B cell (primary cell): Measurements from ENCODE around the gene FGF5. TPM values are rescaled to one million over a fixed set of nuclear protein-coding genes. Genes with fewer than 3 reads are reported as not detected.

Experiments used
- ATAC-seq: fragments of 200-7000 bp; cut with Tn5 transposase; one replicate; pipeline ENCODE4 v1.10.0; 2021; ENCODE audit warnings: low read depth, mild to moderate bottlenecking, moderate number of reproducible peaks, moderate library complexity
- CTCF ChIA-PET: fragments of 350-600 bp; sonication (Branson Sonifier 250); formaldehyde crosslinking; loops from one replicate; lab custom pipeline; 2021; ENCODE audit warnings: antibody characterized with exemption, inconsistent platforms; lab: Charles Lee
- POLR2A ChIA-PET: fragments of 350-600 bp; sonication (Branson Sonifier 250); formaldehyde crosslinking; loops from one replicate; lab custom pipeline; 2021; ENCODE audit warnings: antibody characterized with exemption; lab: Charles Lee
- DNase-seq: peaks from one replicate; pipeline ENCODE4 v3.0.0; 2013
- H2AFZ ChIP-seq: 2 replicates; pipeline ENCODE4 v1.6.1; 2012; ENCODE audit warnings: mild to moderate bottlenecking, low read depth, low read length; ENCODE audit not compliant: insufficient read depth, poor library complexity, severe bottlenecking
- H3K27ac ChIP-seq, 2 donors: 1 replicate in 1 of 2; 2 replicates in 1 of 2; pipeline ENCODE4 v1.5.1; 2012 to 2013; ENCODE audit warnings: low read length in 2 of 2, mild to moderate bottlenecking in 2 of 2, moderate library complexity in 1 of 2
- H3K27me3 ChIP-seq, 4 experiments: fragments of 200-600 bp in 1 of 4; sonication (generic) in 1 of 4; replicated peaks in 1 of 4; 1 replicate in 2 of 4; 2 replicates in 2 of 4; pipeline versions ENCODE4 v1.6.1 to v1.7.0; 2013 to 2016; ENCODE audit warnings: low read length in 3 of 4, mild to moderate bottlenecking in 2 of 4, mixed read lengths in 1 of 4, moderate library complexity in 1 of 4; ENCODE audit not compliant: insufficient read depth in 4 of 4, control insufficient read depth in 3 of 4; ENCODE audit errors: control extremely low read depth in 1 of 4
- H3K36me3 ChIP-seq, 2 experiments: replicated peaks in 1 of 2; 1 replicate in 1 of 2; 2 replicates in 1 of 2; pipeline versions ENCODE4 v1.6.1 to v1.7.1; 2013; ENCODE audit warnings: low read length in 1 of 2; ENCODE audit not compliant: insufficient read depth in 2 of 2, control insufficient read depth in 1 of 2; ENCODE audit errors: control extremely low read depth in 1 of 2, extremely low read depth in 1 of 2
- H3K4me1 ChIP-seq, 2 donors: fragments of 200-600 bp in 1 of 2; sonication (generic) in 1 of 2; 1 replicate in 1 of 2; 2 replicates in 1 of 2; pipeline versions ENCODE4 v1.5.1 to v1.6.1; 2013 to 2017; ENCODE audit warnings: low read length in 2 of 2; ENCODE audit not compliant: control insufficient read depth in 2 of 2, insufficient read depth in 2 of 2
- H3K4me2 ChIP-seq: replicated peaks from 2 replicates; pipeline ENCODE3; 2012; ENCODE audit warnings: mild to moderate bottlenecking, low read depth, low read length; ENCODE audit not compliant: poor library complexity, severe bottlenecking
- H3K4me3 ChIP-seq, 5 experiments: fragments of 200-600 bp in 1 of 5; sonication (generic) in 1 of 5; 1 replicate in 3 of 5; 2 replicates in 2 of 5; pipeline versions ENCODE4 v1.5.1 to v1.7.0; 2011 to 2016; ENCODE audit warnings: low read length in 4 of 5, mild to moderate bottlenecking in 4 of 5, low read depth in 2 of 5, control low read depth in 1 of 5, moderate library complexity in 1 of 5; ENCODE audit not compliant: insufficient read depth in 1 of 5; ENCODE audit errors: control extremely low read depth in 1 of 5, extremely low read depth in 1 of 5
- H3K79me2 ChIP-seq: fragments of 200-600 bp; sonication (generic); one replicate; pipeline ENCODE4 v1.6.0; 2016; ENCODE audit warnings: low read length; ENCODE audit not compliant: control insufficient read depth, insufficient read depth
- H3K9ac ChIP-seq: fragments of 200-600 bp; sonication (generic); 2 replicates; pipeline ENCODE4 v1.6.1; 2017; ENCODE audit warnings: mild to moderate bottlenecking, low read length, moderate library complexity
- H3K9me3 ChIP-seq, 3 donors: one replicate each; pipeline versions ENCODE4 v1.6.1 to v1.7.1; 2013; ENCODE audit warnings: low read length in 2 of 3; ENCODE audit not compliant: control insufficient read depth in 2 of 3, insufficient read depth in 1 of 3; ENCODE audit errors: control extremely low read depth in 1 of 3
- H4K20me1 ChIP-seq: 2 replicates; pipeline ENCODE4 v1.6.0; 2012; ENCODE audit warnings: mild to moderate bottlenecking, low read length; ENCODE audit not compliant: insufficient read depth, control insufficient read depth, poor library complexity, severe bottlenecking
- H3K27ac Mint-ChIP-seq: one replicate; pipeline ENCODE4 v1.8.0; 2021; ENCODE audit warnings: mixed read lengths
- H3K27me3 Mint-ChIP-seq: one replicate; pipeline ENCODE4 v1.8.0; 2021; ENCODE audit warnings: mixed read lengths
- H3K4me1 Mint-ChIP-seq: one replicate; pipeline ENCODE4 v1.8.0; 2021; ENCODE audit warnings: mixed read lengths
- H3K4me3 Mint-ChIP-seq: one replicate; pipeline ENCODE4 v1.8.0; 2021; ENCODE audit warnings: mixed read lengths
- H3K9me3 Mint-ChIP-seq: one replicate; pipeline ENCODE4 v1.8.0; 2022; ENCODE audit warnings: mixed read lengths; ENCODE audit not compliant: insufficient read depth
- CTCF ChIP-seq: fragments of 200-600 bp; IDR thresholded peaks from one replicate; pipeline ENCODE4 v1.8.0; 2022; ENCODE audit warnings: antibody characterized with exemption, mild to moderate bottlenecking
- EZH2 ChIP-seq: IDR thresholded peaks from 2 replicates; pipeline ENCODE4 v1.6.1; 2012; ENCODE audit warnings: borderline replicate concordance, low read depth, mild to moderate bottlenecking, moderate library complexity, low read length; ENCODE audit not compliant: insufficient read depth, poor library complexity, severe bottlenecking
- WGBS: methylation state at CpG from one replicate; pipeline ENCODE4 v1.1.5; 2013; ENCODE audit warnings: missing lambda C conversion rate; ENCODE audit not compliant: insufficient coverage; 5-methylcytosine and 5-hydroxymethylcytosine counted together
- intact Hi-C: fragments of 100-400 bp; cut with micrococcal nuclease; formaldehyde crosslinking; loops from one replicate; pipeline ENCODE4 v1.10.0; 2022
- polyA plus RNA-seq: library from polyadenylated mRNA; depleted of rRNA; stranded (reverse); fragments of >200 nt; gene quantifications from 2 replicates; pipeline ENCODE4 v1.2.3, GENCODE V29; 2012
- total RNA-seq, 2 donors: library from RNA; stranded (reverse); fragments of 120-200 nt in 1 of 2; gene quantifications; 1 replicate in 1 of 2; 2 replicates in 1 of 2; pipeline versions ENCODE4 v1.2.3 to v1.2.4, GENCODE V29; 2013 to 2022

FGF5 gene
- total and polyA plus RNA-seq, 2 donors (not counting 1 experiment from before 2014, with no cell fraction given) = 0.01 TPM; not detected in 1

GRCh38 chr4:80231180-80231579, 35.3 kb upstream of the FGF5 start:
- H3K9ac ChIP-seq = no peak overlapping the region
- no peak overlapping the region for H2AFZ ChIP-seq
- intact Hi-C loops = no loop called here
- H3K27ac ChIP-seq = no peak overlapping the region
- no peaks in the 10 kb centered on the region for H3K9me3 ChIP-seq
- H3K27me3 ChIP-seq = peaks cover 0 to 11% (median 0%) of the 10 kb centered on the region in 4 experiments
- TF ChIP-seq EZH2 = no peak
- TF ChIP-seq CTCF = no peak
- no peaks in the 10 kb centered on the region for H4K20me1 ChIP-seq
- no peak for DNase-seq
- H3K4me2 ChIP-seq = no peak overlapping the region
- no peaks in the 10 kb centered on the region for H3K4me1 ChIP-seq
- ChIA-PET POLR2A (no interaction called here), CTCF (interaction anchor here (0.7 kb wide), 1 partner anchor 11 kb away, joined by 3 read pairs; no protein-coding TSS in a partner anchor)
- H3K27me3 Mint-ChIP-seq = peaks cover 19% of the 10 kb centered on the region
- H3K36me3 ChIP-seq = no peaks in the 10 kb centered on the region
- ATAC-seq = no peak
- H3K27ac Mint-ChIP-seq = no peak overlapping the region
- H3K9me3 Mint-ChIP-seq = no peaks in the 10 kb centered on the region
- no peak overlapping the region for H3K4me3 ChIP-seq
- no peak overlapping the region for H3K4me3 Mint-ChIP-seq
- peaks cover 2% of the 10 kb centered on the region for H3K4me1 Mint-ChIP-seq
- WGBS = 100% methylated on average over 1 of the region's 5 CpGs
- no peaks in the 10 kb centered on the region for H3K79me2 ChIP-seq

- no peak overlapping the region for H3K4me2 ChIP-seq
- peaks cover 19% of the 10 kb centered on the region for H3K27me3 Mint-ChIP-seq
- TF ChIP-seq EZH2 = no peak
- TF ChIP-seq CTCF = no peak
- no peak for ATAC-seq
- H3K36me3 ChIP-seq = no peaks in the 10 kb centered on the region
- no peaks in the 10 kb centered on the region for H3K9me3 ChIP-seq
- POLR2A ChIA-PET = no interaction called here
- intact Hi-C loops = no loop called here
- no peak overlapping the region for H3K9ac ChIP-seq
- H3K27ac ChIP-seq = no peak overlapping the region
- H3K27me3 ChIP-seq = peaks cover 0 to 11% (median 2%) of the 10 kb centered on the region in 4 experiments
- no peaks in the 10 kb centered on the region for H3K9me3 Mint-ChIP-seq
- DNase-seq = no peak
- CTCF ChIA-PET = interaction anchor here (0.8 kb wide), 1 partner anchor 8 kb away, joined by 4 read pairs; no protein-coding TSS in a partner anchor
- no peak overlapping the region for H3K4me3 ChIP-seq
- H3K4me1 ChIP-seq = no peaks in the 10 kb centered on the region
- H3K27ac Mint-ChIP-seq = no peak overlapping the region
- no peak overlapping the region for H3K4me3 Mint-ChIP-seq
- H2AFZ ChIP-seq = no peak overlapping the region
- peaks cover 2% of the 10 kb centered on the region for H3K4me1 Mint-ChIP-seq
- no peaks in the 10 kb centered on the region for H4K20me1 ChIP-seq
- WGBS = 100% methylated on average over 1 of the region's 2 CpGs
- no peaks in the 10 kb centered on the region for H3K79me2 ChIP-seq
These were observed 33.6 kb upstream of the FGF5 start for GRCh38 chr4:80232707-80233370.
